ENCODE measurements around the gene TBC1D1. TPM values are rescaled to one million over a fixed set of nuclear protein-coding genes. Genes with fewer than 3 reads are reported as not detected.
A peak's percentile ranks its signal among the peaks of the same experiment; 100 is the strongest.

TBC1D1 gene
- total and polyA plus RNA-seq, 2 donors: 74.7 to 115 TPM

DNA sequence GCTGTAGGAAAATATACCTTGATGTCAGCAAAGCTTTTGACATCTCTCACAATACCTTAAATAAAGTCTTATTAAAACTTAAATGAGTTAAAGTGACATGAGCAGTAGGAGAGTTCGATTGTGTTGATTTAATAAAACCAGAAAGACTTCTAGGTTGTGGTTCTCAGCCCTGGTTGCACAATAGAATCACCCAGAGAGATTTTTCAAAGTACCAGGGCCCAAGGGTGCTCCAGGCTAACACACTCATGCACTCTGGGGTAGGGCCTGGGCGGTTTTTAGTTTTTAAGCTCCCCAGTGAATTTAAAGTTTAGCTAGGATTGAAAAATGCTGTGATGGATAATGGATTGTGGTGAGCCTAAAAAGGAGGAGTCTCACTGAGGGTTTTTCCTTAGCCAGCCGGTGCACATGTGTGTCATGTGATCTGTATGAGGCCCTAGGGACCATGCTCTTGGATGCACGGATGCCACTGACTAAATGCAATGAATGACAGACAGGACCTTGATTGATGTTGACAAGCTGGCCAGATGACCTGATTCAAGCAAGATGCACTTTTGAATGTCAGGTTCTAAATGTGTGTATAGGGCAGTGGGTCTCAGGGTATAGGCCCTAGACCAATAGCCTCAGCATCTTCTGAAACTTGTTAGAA lies 254.3 kb downstream of the TBC1D1 start:
- Histone ChIP-seq H3K36me3 (ENCODE audit: insufficient read depth) (no peaks in the 10 kb centered on the region), H3K27ac (ENCODE audit: low read depth) (no peak overlapping the region), H3K4me1 (ENCODE audit: insufficient read depth) (peaks cover 3% of the 10 kb centered on the region), H3K4me3 (ENCODE audit: low read depth, low read length) (no peak overlapping the region)
- no peak for DNase-seq (ENCODE audit: extremely low spot score)
- WGBS: 54% methylated on average over 4 of the region's 4 CpGs

DNA sequence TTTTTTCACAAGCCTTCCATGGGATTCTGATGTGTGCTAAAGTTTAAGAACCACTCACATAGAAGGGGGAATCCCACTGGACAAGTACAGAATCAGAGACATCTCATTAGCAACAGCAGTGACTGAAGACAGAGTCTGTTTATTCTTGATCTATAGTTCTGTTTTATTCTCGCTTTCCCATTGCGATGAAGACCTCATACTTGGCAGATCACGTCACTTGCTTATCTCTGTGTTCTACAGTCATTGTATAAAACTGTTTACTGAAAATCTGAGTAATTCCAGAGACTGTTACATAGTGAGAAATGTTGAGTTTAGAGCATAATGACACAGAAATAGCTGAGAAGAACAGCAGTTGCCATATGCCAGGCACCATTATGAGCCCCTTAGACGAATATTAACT lies 254.9 kb downstream of the TBC1D1 start:
- no peak for DNase-seq (ENCODE audit: extremely low spot score)
- 22% methylated on average over 4 of the region's 4 CpGs for WGBS
- H3K27ac ChIP-seq (ENCODE audit: low read depth): peak overlapping the region; percentile 62
- no peak overlapping the region for H3K4me3 ChIP-seq (ENCODE audit: low read depth, low read length)
- H3K36me3 ChIP-seq (ENCODE audit: insufficient read depth): no peaks in the 10 kb centered on the region
- peaks cover 3% of the 10 kb centered on the region for H3K4me1 ChIP-seq (ENCODE audit: insufficient read depth)

DNA sequence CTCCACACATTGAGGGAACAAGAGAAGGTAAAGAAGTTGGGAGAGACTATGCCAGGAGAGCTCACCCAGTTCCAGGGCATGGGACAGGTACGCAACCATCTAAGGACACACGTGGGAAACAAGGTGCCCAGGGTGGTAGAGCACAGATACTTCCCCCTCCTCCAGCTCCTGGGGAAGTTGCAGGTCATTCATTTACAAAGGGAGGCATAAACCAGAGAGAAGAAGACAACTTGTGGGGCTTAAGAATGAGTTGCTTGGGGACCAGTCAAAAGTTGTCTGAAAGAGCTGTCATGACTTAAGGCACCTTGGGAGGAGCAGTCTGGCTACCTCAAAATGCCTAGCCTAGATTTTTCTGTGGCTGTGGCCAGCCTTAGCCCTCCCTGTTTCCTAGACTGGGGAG lies 255.5 kb downstream of the TBC1D1 start:
- WGBS: 89% methylated on average over 2 of the region's 2 CpGs

DNA sequence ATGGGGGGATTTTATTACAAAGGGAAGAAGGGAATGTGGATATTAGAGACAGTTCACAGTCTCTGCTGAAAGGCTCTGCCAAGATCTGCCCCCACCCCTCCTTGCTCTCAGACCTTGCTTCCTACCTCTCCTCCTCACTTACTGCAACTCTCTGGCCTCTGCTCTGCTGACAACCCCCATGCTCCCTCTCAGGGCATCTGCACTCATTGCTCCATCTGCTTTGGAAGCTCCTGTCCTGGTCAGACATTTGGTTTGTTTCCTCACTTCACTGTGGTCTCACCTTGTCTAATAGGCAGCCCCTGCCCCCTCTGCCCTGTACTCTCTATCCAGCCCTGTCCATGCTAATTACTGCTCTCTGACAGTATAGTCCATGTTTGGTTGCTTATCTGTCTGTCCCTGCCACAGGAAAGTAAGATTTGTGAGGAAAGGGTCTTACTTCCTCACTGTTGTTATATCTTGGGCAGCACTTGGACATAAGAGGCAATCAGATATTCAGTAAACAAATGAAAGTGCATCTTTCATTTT lies 258.6 kb downstream of the TBC1D1 start:
- Histone ChIP-seq H3K4me1 (ENCODE audit: insufficient read depth) (peaks cover 3% of the 10 kb centered on the region), H3K4me3 (ENCODE audit: low read depth, low read length) (no peak overlapping the region), H3K36me3 (ENCODE audit: insufficient read depth) (no peaks in the 10 kb centered on the region), H3K27ac (ENCODE audit: low read depth) (no peak overlapping the region)
- DNase-seq (ENCODE audit: extremely low spot score): no peak

More for the DNA sequence above, 255.5 kb downstream of the TBC1D1 start:
- H3K4me3 ChIP-seq (ENCODE audit: low read depth, low read length): no peak overlapping the region
- no peak overlapping the region for H3K27ac ChIP-seq (ENCODE audit: low read depth)
- no peak for DNase-seq (ENCODE audit: extremely low spot score)
- H3K4me1 ChIP-seq (ENCODE audit: insufficient read depth): peaks cover 3% of the 10 kb centered on the region
- no peaks in the 10 kb centered on the region for H3K36me3 ChIP-seq (ENCODE audit: insufficient read depth)

DNA sequence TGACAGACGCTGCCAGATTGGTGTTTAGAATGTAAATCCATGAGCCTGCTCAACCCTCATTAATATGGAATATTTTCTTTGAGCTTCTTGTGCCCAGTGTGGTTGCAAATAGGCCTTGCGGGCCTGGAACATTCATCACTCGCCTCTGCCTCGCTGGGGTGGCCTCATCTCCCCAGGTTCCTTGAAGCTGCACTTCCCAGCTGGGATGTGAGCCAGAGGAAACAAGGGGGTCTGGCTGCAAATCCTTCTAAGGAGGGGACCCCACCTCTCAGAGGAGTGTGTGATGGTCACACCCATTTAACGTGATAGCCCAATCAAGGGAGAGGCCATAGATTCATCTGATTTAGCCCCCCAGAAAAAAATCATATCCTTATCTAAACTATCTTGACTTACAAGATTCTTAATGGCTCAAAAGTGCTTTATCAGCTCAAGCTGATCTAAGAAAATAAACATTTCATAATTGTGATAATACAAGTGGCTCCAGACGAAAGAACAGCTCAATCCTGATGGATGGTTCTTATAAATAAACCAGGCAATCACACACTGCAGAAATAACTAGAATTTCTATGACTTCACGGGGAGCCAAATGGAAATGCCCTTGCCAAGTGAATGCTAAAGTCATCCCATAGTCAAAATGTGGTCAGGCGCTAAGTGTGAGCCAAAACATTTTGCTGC lies 259.2 kb downstream of the TBC1D1 start:
- Histone ChIP-seq H3K27ac (ENCODE audit: low read depth) (peak overlapping the region; percentile 48), H3K4me3 (ENCODE audit: low read depth, low read length) (no peak overlapping the region), H3K4me1 (ENCODE audit: insufficient read depth) (peaks cover 3% of the 10 kb centered on the region), H3K36me3 (ENCODE audit: insufficient read depth) (no peaks in the 10 kb centered on the region)
- 33% methylated on average over 8 of the region's 8 CpGs for WGBS
- no peak for DNase-seq (ENCODE audit: extremely low spot score)

DNA sequence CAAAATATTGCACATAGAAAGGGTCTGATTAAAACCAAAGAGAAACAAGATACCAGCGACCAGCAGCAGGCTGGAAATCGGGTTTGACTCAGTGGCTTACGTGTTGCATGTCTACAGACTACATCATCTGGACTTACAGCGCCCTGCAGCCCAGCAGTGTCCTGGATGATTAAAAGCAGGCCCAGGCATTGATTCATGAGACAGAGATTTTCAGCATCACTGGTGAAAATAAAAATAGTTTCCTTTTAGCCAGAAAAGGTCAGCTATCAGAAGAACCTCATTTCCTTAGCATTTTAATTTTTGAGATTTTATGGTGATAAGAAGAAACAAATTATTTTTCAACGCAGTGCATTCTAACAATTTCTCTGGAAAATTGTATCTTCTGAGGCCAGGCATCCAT lies 259.9 kb downstream of the TBC1D1 start:
- Histone ChIP-seq H3K4me3 (ENCODE audit: low read depth, low read length) (no peak overlapping the region), H3K36me3 (ENCODE audit: insufficient read depth) (no peaks in the 10 kb centered on the region), H3K27ac (ENCODE audit: low read depth) (no peak overlapping the region), H3K4me1 (ENCODE audit: insufficient read depth) (peaks cover 3% of the 10 kb centered on the region)
- 42% methylated on average over 5 of the region's 5 CpGs for WGBS
- DNase-seq (ENCODE audit: extremely low spot score): no peak

DNA sequence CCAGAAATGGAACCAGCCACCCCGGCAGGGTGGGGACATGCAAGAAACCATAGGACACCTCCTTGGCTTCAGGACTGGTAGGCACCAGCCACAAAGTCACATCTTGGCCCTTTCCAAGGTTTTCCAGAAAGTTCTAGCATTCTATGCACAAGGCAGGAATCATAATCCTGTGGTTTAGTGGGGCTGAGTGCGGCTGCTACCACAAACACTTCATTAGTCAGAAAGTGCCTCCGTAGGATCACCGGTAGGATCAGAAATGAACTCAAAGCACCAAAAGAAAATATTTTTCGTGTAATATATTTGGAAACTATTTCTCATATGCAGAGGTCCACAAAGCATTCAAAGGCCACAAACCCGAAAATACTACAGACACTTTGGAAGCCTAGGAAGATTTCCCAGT lies 261.0 kb downstream of the TBC1D1 start:
- 88% methylated on average over 6 of the region's 6 CpGs for WGBS
- Histone ChIP-seq H3K36me3 (ENCODE audit: insufficient read depth) (no peaks in the 10 kb centered on the region), H3K4me1 (ENCODE audit: insufficient read depth) (peaks cover 3% of the 10 kb centered on the region), H3K27ac (ENCODE audit: low read depth) (no peak overlapping the region), H3K4me3 (ENCODE audit: low read depth, low read length) (no peak overlapping the region)
- no peak for DNase-seq (ENCODE audit: extremely low spot score)

DNA sequence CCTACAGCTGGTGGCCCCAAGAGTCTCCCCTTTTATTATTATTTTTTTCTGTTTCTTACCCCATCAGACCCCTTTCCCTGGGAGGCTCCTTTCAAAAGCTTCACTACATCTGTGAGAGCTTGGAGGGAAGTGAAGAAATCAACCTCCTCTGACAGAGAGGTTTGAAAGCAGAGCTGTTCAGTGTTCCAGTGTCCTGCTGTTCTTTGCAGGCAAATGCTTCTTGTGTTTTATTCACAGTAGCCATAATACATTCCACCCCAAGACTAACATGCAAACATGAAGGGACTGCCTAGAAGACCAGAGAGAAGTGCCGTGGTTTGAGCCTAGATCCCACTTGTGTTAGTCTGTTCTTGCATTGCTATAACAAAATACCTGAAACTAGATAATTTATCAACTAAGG lies 261.4 kb downstream of the TBC1D1 start:
- Histone ChIP-seq H3K4me1 (ENCODE audit: insufficient read depth) (peaks cover 3% of the 10 kb centered on the region), H3K27ac (ENCODE audit: low read depth) (no peak overlapping the region), H3K36me3 (ENCODE audit: insufficient read depth) (no peaks in the 10 kb centered on the region), H3K4me3 (ENCODE audit: low read depth, low read length) (no peak overlapping the region)
- WGBS: 83% methylated on average over 1 of the region's 1 CpG
- no peak for DNase-seq (ENCODE audit: extremely low spot score)

DNA sequence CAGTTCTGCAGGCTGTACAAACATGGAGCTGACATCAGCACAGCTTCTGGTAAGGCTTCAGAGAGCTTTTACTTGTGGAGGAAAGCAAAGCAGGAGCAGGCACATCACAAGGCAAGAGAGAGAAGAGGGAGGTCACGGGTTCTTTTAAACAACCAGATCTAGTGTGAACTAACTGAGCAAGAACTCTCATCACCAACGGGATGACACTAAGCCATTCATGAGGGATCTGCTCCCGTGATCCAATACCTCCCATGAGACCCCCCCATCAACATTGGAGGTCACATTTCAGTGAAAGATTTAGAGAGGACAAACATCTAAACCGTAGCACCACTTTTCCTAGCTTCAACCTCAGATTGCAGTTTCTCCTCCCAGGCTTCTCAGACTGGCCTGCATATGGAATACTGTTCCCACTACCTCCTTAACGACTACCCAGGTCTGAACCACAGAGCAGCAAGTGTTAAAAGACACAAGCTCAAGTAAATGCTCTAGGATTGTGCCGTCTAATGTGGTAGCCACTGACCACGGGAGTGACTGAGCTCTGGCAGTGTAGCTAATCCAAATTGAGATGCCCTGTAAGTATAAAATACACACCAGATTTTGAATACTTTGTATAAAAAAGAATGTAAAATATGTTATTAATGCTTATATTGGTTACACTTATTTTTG lies 262.0 kb downstream of the TBC1D1 start:
- peaks cover 3% of the 10 kb centered on the region for H3K4me1 ChIP-seq (ENCODE audit: insufficient read depth)
- H3K27ac ChIP-seq (ENCODE audit: low read depth): no peak overlapping the region
- DNase-seq (ENCODE audit: extremely low spot score): no peak
- no peak overlapping the region for H3K4me3 ChIP-seq (ENCODE audit: low read depth, low read length)
- WGBS: 79% methylated on average over 7 of the region's 7 CpGs
- no peaks in the 10 kb centered on the region for H3K36me3 ChIP-seq (ENCODE audit: insufficient read depth)

DNA sequence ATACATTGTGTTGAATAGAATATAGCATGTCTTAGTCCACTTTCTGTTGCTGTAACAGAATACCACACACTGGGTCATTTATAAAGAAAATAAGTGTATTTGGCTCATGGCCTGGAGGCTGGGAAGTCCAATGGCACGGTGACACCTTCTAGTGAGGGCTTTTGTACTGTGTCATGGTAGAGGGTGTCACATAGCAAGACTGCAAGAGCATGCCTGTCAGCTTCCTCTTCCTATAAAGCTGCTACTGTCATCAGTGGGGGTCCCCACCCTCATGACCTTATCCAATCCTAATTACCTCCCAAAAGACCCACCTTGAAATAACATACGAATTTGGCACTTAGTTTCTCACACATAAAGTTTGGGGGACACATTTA lies 262.5 kb downstream of the TBC1D1 start:
- Histone ChIP-seq H3K4me3 (ENCODE audit: low read depth, low read length) (no peak overlapping the region), H3K27ac (ENCODE audit: low read depth) (no peak overlapping the region), H3K36me3 (ENCODE audit: insufficient read depth) (no peaks in the 10 kb centered on the region), H3K4me1 (ENCODE audit: insufficient read depth) (peaks cover 3% of the 10 kb centered on the region)
- WGBS: 89% methylated on average over 2 of the region's 2 CpGs
- DNase-seq (ENCODE audit: extremely low spot score): no peak

DNA sequence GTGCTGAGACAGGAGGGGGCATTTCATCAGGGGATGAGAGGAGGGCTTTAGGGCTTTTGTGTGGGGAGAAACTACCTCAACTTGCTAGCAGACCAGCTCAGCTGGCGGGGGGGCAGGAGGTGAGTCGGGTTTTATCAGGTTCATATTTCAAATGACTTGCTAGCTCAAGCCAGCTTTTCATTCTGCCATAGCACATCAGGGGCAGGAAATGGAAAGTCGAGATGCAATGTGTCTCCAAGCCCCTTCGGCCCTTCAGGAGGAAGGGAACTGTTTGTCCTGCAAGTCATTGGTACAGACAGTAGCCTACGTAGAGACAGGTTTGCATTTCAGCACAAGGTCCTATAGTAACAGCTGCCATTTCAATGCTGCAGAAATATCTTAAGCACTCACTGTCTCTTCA lies 263.4 kb downstream of the TBC1D1 start:
- H3K36me3 ChIP-seq (ENCODE audit: insufficient read depth): no peaks in the 10 kb centered on the region
- no peak overlapping the region for H3K27ac ChIP-seq (ENCODE audit: low read depth)
- 67% methylated on average over 5 of the region's 5 CpGs for WGBS
- peaks cover 3% of the 10 kb centered on the region for H3K4me1 ChIP-seq (ENCODE audit: insufficient read depth)
- H3K4me3 ChIP-seq (ENCODE audit: low read depth, low read length): no peak overlapping the region
- DNase-seq (ENCODE audit: extremely low spot score): no peak

DNA sequence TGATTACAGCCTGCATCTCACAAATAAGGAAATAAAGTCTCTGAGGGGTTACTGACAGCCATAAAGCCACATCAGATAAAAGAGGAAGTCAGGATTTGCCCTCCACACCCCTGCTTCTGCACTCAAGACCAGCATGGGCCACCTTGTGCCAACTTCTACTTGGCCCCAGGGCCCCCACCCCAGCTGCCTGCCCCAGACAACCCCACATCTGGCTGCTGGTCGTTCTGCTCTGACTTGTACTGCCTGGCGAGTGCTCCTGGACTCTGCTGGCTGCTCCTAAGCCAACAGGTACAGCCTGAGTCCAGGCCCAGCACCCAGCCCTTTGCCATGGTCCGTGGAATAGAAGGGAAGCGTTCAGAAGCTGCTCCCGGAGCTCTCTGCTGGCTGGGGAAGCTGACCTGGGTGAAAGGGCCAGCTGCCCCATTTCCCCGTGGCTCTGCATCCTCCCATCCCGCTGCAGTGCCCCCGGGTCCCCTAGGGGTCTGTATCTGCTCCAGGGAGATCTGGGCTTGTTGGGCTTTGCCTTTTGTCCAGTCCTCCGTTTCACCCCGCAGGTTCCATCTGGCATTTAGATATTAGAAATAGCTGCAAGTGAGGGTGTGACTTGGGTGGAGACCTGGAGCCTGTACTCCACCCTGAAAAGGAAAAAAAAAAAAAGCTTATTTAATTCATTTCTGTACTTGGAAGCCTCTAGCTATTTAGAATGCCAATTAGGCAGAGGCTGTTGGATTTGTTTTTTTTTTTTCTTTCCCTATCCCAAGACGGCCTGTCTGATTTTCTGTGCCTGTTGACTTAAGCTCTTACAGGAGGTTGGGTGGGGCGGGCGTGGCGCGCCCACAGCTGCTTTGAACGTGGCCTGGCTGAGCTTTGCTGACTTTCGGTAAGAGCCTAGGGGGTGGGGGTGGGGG lies 264.1 kb downstream of the TBC1D1 start:
- Histone ChIP-seq H3K27ac (ENCODE audit: low read depth) (no peak overlapping the region), H3K4me3 (ENCODE audit: low read depth, low read length) (no peak overlapping the region), H3K36me3 (ENCODE audit: insufficient read depth) (no peaks in the 10 kb centered on the region), H3K4me1 (ENCODE audit: insufficient read depth) (peaks cover 2% of the 10 kb centered on the region)
- WGBS: 57% methylated on average over 17 of the region's 17 CpGs
- no peak for DNase-seq (ENCODE audit: extremely low spot score)

DNA sequence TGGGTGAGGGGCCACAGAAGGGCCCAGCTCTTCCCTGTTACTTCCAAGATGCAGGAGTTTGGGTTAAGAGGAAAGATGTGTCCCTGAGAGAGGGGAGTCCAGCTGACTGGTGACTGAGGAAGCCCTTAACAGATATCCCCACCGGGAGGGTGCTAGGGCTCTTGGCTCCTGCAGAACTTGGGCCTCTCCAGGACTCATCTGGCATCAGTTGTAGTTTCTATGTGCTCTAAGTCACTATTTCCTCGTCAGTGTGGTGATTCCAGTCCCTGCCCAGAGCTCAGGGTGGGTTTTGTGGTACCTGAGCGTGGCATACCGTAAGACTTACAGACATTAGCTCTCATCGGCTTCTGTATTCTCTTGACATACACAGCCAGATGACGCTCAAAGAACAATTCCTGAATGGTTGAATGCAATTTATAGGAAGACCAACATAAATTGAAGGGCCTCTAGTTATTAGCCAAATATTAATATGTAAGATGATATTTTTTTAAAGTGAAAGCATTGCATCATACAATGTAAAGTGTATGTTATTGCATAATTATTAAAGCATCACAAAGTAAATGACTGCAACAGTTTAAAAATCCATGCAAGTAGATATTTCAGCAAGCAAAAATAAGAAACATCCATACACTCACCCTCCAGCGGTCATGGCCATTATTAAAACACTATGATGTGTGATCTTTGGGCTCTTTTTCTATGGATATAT lies 264.9 kb downstream of the TBC1D1 start:
- H3K27ac ChIP-seq (ENCODE audit: low read depth): no peak overlapping the region
- H3K36me3 ChIP-seq (ENCODE audit: insufficient read depth): no peaks in the 10 kb centered on the region
- H3K4me3 ChIP-seq (ENCODE audit: low read depth, low read length): no peak overlapping the region
- WGBS: 81% methylated on average over 7 of the region's 7 CpGs
- DNase-seq (ENCODE audit: extremely low spot score): no peak
- H3K4me1 ChIP-seq (ENCODE audit: insufficient read depth): no peaks in the 10 kb centered on the region

Measured in urinary bladder (tissue), 4 donors.